Mucosa of stomach (tissue), 1 donor: ENCODE results near the gene ZDHHC4.

Experiments
- H3K27me3 ChIP-seq: one replicate; pipeline ENCODE4 v1.7.0; 2013; ENCODE audit warnings: mild to moderate bottlenecking, low read length; ENCODE audit not compliant: control insufficient read depth, insufficient read depth
- H3K36me3 ChIP-seq: one replicate; pipeline ENCODE4 v1.7.0; 2013; ENCODE audit warnings: low read length; ENCODE audit not compliant: control insufficient read depth, insufficient read depth
- H3K4me1 ChIP-seq: one replicate; pipeline ENCODE4 v1.7.0; 2013; ENCODE audit warnings: mild to moderate bottlenecking, low read length; ENCODE audit not compliant: control insufficient read depth, insufficient read depth
- H3K4me3 ChIP-seq: one replicate; pipeline ENCODE4 v1.7.0; 2013; ENCODE audit warnings: low read length
- H3K9ac ChIP-seq: one replicate; pipeline ENCODE4 v1.7.0; 2013; ENCODE audit warnings: mild to moderate bottlenecking, low read length, moderate library complexity
- H3K9me3 ChIP-seq: one replicate; pipeline ENCODE4 v1.7.0; 2013; ENCODE audit warnings: mild to moderate bottlenecking, low read length, moderate library complexity; ENCODE audit not compliant: control insufficient read depth
- donor health status: Pancreatic carcinoma.

The ZDHHC4 gene

GRCh38 chr7:6590645-6591110 is 13.4 kb downstream of the ZDHHC4 start:
- Histone ChIP-seq H3K4me3 (peak overlapping the region; percentile 63), H3K9me3 (no peaks in the 10 kb centered on the region), H3K9ac (peak overlapping the region; percentile 77), H3K4me1 (peaks cover 11% of the 10 kb centered on the region), H3K27me3 (no peaks in the 10 kb centered on the region), H3K36me3 (peaks cover 4% of the 10 kb centered on the region)

GRCh38 chr7:6600093-6600492 is 22.8 kb downstream of the ZDHHC4 start:
- Histone ChIP-seq H3K36me3 (peaks cover 5% of the 10 kb centered on the region), H3K4me1 (no peaks in the 10 kb centered on the region), H3K27me3 (no peaks in the 10 kb centered on the region), H3K4me3 (no peak overlapping the region), H3K9me3 (no peaks in the 10 kb centered on the region), H3K9ac (no peak overlapping the region)

GRCh38 chr7:6604458-6604857 is 27.2 kb downstream of the ZDHHC4 start:
- Histone ChIP-seq H3K36me3 (no peaks in the 10 kb centered on the region), H3K9ac (no peak overlapping the region), H3K4me1 (no peaks in the 10 kb centered on the region), H3K27me3 (no peaks in the 10 kb centered on the region), H3K9me3 (no peaks in the 10 kb centered on the region), H3K4me3 (no peak overlapping the region)

GRCh38 chr7:6606866-6607583 is 29.8 kb downstream of the ZDHHC4 start:
- no peaks in the 10 kb centered on the region for H3K27me3 ChIP-seq
- no peaks in the 10 kb centered on the region for H3K36me3 ChIP-seq

GRCh38 chr7:6607651-6608051 is 30.4 kb downstream of the ZDHHC4 start:
- Histone ChIP-seq H3K9me3 (no peaks in the 10 kb centered on the region), H3K9ac (no peak overlapping the region), H3K27me3 (no peaks in the 10 kb centered on the region), H3K4me1 (no peaks in the 10 kb centered on the region), H3K4me3 (no peak overlapping the region), H3K36me3 (no peaks in the 10 kb centered on the region)

More at GRCh38 chr7:6606866-6607583, 29.8 kb downstream of the ZDHHC4 start:
- Histone ChIP-seq H3K9me3 (no peaks in the 10 kb centered on the region), H3K4me3 (no peak overlapping the region), H3K9ac (no peak overlapping the region), H3K4me1 (no peaks in the 10 kb centered on the region)

- H3K9me3 ChIP-seq: no peaks in the 10 kb centered on the region
- no peak overlapping the region for H3K9ac ChIP-seq
- H3K36me3 ChIP-seq: no peaks in the 10 kb centered on the region
- H3K4me3 ChIP-seq: no peak overlapping the region
- H3K4me1 ChIP-seq: no peaks in the 10 kb centered on the region
- H3K27me3 ChIP-seq: no peaks in the 10 kb centered on the region
Measured at GRCh38 chr7:6608081-6608480, 30.8 kb downstream of the ZDHHC4 start.

- Histone ChIP-seq H3K27me3 (peaks cover 5% of the 10 kb centered on the region), H3K9me3 (no peaks in the 10 kb centered on the region), H3K36me3 (no peaks in the 10 kb centered on the region), H3K4me3 (no peak overlapping the region), H3K4me1 (no peaks in the 10 kb centered on the region), H3K9ac (no peak overlapping the region)
Measured at GRCh38 chr7:6608794-6609193, 31.5 kb downstream of the ZDHHC4 start.

GRCh38 chr7:6612819-6613218 is 35.6 kb downstream of the ZDHHC4 start:
- Histone ChIP-seq H3K36me3 (no peaks in the 10 kb centered on the region), H3K27me3 (peaks cover 24% of the 10 kb centered on the region), H3K4me3 (no peak overlapping the region), H3K4me1 (no peaks in the 10 kb centered on the region), H3K9me3 (no peaks in the 10 kb centered on the region), H3K9ac (no peak overlapping the region)

GRCh38 chr7:6613706-6614105 is 36.5 kb downstream of the ZDHHC4 start:
- no peaks in the 10 kb centered on the region for H3K9me3 ChIP-seq
- no peaks in the 10 kb centered on the region for H3K4me1 ChIP-seq
- no peak overlapping the region for H3K9ac ChIP-seq

GRCh38 chr7:6614953-6615722 is 37.9 kb downstream of the ZDHHC4 start, which contains the start of gene ZNF853:
Gene ZNF853 (plus strand): TSS chr7:6615610. CDS start chr7:6616175, 565 bp downstream.
- H3K36me3 ChIP-seq: no peaks in the 10 kb centered on the region
- H3K27me3 ChIP-seq: peaks cover 24% of the 10 kb centered on the region
- no peaks in the 10 kb centered on the region for H3K9me3 ChIP-seq
- H3K4me1 ChIP-seq: no peaks in the 10 kb centered on the region
- no peak within 1 kb of the TSS for H3K4me3 ChIP-seq
- peak within 1 kb of the TSS; percentile 22 for H3K9ac ChIP-seq

More at GRCh38 chr7:6613706-6614105, 36.5 kb downstream of the ZDHHC4 start:
- no peak overlapping the region for H3K4me3 ChIP-seq
- H3K27me3 ChIP-seq: peaks cover 24% of the 10 kb centered on the region
- no peaks in the 10 kb centered on the region for H3K36me3 ChIP-seq

- Histone ChIP-seq H3K27me3 (peaks cover 24% of the 10 kb centered on the region), H3K36me3 (no peaks in the 10 kb centered on the region), H3K9ac (peak overlapping the region; percentile 22), H3K4me3 (no peak overlapping the region), H3K9me3 (no peaks in the 10 kb centered on the region), H3K4me1 (no peaks in the 10 kb centered on the region)
Measured at GRCh38 chr7:6615723-6616555, 38.7 kb downstream of the ZDHHC4 start.
